Stimulated activated CD4-positive, alpha-beta T cell treated with anti-CD3 and anti-CD28 coated beads, Interleukin-15, amount 100 ng/mL, for 1 hour (primary cell): ENCODE data around the gene TNFSF10.

Experiments used
- DNase-seq, 2 donors: peaks; one replicate each; pipeline ENCODE4 v3.0.0-alpha.2; 2020; ENCODE audit warnings: low read depth in 1 of 2, low spot score in 1 of 2

Gene TNFSF10

DNA sequence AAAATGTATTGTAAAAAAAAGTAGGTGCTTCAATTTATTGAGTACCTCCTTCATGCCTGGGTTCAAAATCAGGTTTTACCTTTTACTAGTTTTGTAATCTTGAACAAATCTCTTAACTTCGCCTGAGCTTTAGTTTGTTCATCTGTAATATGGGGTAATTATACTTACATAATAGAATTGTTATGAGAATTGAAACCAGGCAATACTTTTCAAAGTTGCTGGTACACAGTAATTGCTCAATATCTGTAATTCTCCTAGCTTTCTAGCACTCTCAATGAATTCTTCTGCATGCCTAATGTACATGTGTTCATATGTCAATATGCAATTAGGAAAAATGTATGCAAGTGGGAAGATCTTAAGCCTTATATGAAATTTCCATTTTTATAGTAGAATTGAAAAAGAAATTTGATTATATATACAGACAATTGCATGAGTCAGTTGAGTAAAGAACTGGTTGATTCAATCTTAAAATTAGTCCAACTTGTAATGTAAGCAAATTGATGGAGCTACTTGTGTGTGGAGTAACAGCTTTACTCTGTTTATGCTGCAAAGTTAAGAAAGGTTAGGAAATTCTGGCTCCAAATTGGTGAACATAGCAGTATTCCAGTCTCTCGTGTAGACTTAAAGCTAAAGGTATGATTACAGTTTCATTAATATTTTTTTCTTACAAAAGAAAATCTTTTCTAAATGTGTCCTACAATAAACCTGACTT is 4.1 kb downstream of the TNFSF10 start:
- DNase-seq: no peak

GRCh38 chr3:172517859-172518466 is 5.3 kb downstream of the TNFSF10 start:
- no peak for DNase-seq

DNA sequence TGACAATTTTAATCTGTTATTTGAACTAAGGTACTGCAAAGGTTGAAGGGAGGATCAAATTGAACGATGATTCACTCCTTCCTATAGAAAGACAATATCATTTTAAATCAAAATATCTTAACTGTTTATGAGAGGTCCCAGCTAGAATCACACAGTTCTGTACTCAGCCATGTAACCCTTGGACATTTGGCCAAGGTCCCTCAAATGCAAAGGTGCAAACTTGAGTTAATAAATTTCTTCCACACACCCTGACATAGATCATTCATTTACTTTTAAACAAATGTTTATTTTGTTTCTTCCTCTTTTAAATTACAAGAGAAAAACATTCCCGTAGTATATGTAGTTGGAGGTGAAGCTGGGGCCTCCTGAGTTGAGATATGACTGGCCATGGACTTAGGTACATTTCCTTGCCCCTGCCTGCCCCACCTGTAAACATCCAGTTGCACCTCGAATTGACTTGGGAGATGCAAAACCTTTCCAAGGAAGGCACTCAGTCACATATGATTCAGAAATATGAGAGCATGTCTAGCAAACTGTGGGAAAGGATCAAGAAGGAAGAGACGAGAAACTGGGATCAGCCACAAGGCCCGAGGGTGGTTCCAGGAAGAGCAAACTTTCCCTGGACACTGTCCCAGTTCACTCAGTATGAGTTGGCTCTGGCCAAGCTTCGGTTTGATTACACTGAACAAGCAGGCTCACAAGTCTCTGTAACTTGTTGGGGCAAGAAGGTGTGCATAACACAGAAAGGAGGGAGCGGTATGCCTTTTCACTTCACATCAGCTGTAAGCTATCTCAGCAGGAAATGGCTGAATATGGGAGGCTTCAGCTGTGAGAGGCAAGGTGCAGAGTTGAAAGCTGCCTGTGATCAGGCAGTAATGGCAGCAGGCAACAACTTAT is 6.7 kb downstream of the TNFSF10 start:
- DNase-seq: no peak

DNA sequence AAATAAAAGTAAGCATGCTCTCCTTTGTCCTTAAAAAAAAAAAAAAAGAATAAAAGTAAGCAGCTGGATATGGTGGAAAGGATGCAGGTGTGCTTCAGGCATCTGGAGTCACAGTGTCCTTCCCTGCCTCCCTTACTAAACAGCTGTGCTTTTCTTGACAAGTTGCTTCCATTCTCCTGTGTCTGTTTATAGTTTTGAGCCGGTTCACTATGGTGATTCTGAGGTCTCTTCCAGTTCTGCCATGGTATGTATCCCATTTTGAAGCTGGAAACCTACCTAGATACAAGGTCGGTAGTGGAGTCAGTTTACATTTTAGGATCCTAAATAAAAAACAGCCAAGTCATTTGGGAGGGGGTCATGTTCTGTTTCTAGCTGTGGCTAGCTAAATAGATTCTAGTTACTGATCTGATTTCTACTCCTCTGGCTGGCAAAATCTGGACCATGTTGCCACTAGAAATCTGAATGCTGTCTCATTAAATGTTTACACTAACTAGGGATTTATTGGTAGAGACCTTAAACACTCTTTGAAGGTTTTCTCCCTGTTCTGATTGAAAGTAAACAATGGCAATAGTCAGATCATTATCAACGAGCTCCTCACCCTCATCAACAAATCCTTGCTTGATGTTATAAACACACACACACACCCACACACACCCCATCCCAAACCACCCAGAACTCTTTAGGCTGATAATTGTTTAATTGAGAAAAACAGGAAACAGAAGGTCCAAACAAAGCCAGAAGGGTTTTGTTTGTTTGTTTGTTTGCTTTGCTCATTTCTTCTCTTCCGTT is 7.9 kb downstream of the TNFSF10 start:
- DNase-seq: no peak

DNA sequence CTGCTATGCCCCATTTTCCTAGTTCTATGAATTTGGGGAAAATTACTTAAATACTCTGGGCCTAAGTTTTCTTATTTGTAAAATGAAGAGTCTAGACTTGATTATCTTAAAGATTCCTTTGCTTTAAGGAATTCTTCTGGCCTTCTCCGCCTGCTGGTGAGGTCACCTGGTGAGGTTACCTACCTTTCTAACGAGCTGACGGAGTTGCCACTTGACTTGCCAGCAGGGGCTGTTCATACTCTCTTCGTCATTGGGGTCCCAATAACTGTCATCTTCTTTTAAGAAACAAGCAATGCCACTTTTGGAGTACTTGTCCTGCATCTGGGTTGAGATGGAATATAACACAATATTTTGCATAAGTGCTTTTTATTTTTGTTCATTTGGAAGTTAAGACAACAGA is 8.6 kb downstream of the TNFSF10 start:
- DNase-seq: no peak

- DNase-seq: no peak
Measured at GRCh38 chr3:172513488-172513887, 9.7 kb downstream of the TNFSF10 start.

GRCh38 chr3:172511783-172512762 is 11.2 kb downstream of the TNFSF10 start:
- DNase-seq: peak in 1 of 2 donors; percentile 33

GRCh38 chr3:172506094-172506493 is 17.1 kb downstream of the TNFSF10 start:
- no peak for DNase-seq

DNA sequence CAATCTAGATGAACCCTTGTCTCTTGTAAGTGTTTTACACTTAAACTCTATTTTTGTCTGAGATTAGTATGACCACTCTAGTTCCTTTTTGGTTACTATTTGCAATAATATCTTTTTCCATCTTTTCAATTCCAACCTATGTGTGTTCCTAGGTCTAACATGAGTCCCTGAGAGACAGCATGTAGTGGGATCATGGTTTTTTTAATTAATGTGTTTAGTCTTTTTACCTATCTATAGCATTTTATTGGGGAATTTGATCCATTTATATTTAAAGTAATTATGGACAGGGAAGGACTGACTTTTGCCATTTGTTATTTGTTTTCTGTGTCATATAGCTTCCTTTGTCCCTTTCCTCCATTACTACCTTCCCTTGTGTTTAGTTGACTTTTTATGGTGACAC is 21.7 kb downstream of the TNFSF10 start:
- DNase-seq: no peak

DNA sequence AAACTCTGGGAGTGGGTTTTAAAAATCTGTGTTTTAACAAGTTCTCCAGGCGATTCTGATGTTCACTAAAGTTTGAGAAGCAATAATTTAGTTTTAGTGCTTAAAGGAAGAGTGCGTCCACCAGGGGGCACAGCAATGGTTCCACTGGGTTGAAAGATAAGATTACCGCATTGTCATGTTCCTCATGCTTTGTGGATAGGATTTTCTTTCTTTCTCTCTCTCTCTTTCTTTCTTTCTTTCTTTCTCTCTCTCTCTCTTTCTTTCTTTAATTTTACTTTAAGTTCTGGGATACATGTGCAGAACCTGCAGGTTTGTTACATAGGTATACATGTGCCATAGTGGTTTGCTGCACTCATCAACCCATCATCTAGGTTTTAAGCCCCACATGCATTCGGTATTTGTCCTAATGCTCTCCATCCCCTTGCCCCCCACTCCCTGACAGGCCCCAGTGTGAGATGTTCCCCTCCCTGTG is 33.0 kb downstream of the TNFSF10 start:
- DNase-seq: peak; percentile 52 to 62

- DNase-seq: no peak
Measured at GRCh38 chr3:172478116-172478515, 45.1 kb downstream of the TNFSF10 start.

DNA sequence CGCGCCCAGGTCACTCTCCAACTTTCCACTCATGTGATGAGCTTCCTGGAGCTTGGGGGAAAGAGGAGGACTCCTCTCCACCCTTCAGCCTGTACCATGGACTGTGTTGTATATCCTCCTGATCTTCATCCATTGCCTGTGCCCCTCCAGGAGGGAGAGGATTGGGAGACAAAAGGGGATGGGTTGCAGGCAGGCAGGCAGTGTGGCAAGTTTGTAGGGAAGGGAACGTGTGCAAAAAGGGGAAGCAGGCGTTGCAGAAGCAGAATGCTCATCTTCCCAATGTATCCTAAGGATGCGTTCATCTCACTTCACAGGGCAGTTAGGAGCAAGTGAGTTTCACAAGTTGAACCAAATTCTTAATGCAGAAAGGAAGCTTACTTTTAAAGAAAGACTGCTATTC is 46.9 kb downstream of the TNFSF10 start:
- no peak for DNase-seq

GRCh38 chr3:172475703-172476102 is 47.5 kb downstream of the TNFSF10 start:
- no peak for DNase-seq

- DNase-seq: no peak
Measured at GRCh38 chr3:172471903-172472302, 51.3 kb downstream of the TNFSF10 start.

- no peak for DNase-seq
Measured at GRCh38 chr3:172470588-172470987, 52.6 kb downstream of the TNFSF10 start.

- no peak for DNase-seq
Measured at GRCh38 chr3:172467170-172467824, 55.9 kb downstream of the TNFSF10 start.

- no peak for DNase-seq
Measured at GRCh38 chr3:172466553-172467130, 56.6 kb downstream of the TNFSF10 start.

- no peak for DNase-seq
Measured at GRCh38 chr3:172465281-172465680, 57.9 kb downstream of the TNFSF10 start.

DNA sequence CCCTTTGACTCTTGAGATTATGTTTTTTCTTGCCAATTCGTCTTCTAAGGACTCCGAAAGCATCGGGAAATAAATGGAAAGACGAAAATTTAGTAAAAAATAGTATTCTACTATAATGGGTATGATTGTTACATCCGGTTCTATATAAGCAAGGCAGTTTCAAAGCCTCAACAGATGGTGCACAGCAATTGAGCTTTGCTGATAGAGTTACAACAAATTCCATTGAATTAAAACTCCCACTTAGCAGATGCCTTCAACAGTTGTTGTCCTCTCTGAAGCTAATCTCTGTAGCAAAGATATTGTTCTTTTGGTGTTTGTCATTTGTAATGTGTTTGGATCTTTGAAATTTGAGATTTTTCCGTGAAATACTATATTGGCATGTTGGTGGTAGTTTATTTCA is 58.9 kb downstream of the TNFSF10 start:
- DNase-seq: no peak
